Astrocyte (in vitro differentiated cells and primary cell): ENCODE measurements around the gene SIAH2. TPM values are rescaled to one million over a fixed set of nuclear protein-coding genes. Genes with fewer than 3 reads are reported as not detected.

Experiments used
- DNase-seq: peaks from one replicate; pipeline ENCODE4 v3.0.0-alpha.2; 2010; ENCODE audit warnings: low read depth
- FAIRE-seq: peaks from 2 replicates; lab custom pipeline; 2011; peaks lifted over from hg19 to GRCh38; lab: Jason Lieb, UNC
- H2AFZ ChIP-seq: 2 replicates; pipeline ENCODE4 v1.6.0; 2012; ENCODE audit warnings: low read depth, low read length, inconsistent platforms
- H3K27ac ChIP-seq: 2 replicates; pipeline ENCODE4 v1.5.1; 2011; ENCODE audit warnings: low read depth, low read length, inconsistent platforms
- H3K27me3 ChIP-seq: 2 replicates; pipeline ENCODE4 v1.6.0; 2011; ENCODE audit warnings: low read length, inconsistent platforms; ENCODE audit not compliant: insufficient read depth
- H3K36me3 ChIP-seq: 2 replicates; pipeline ENCODE4 v1.5.1; 2011; ENCODE audit warnings: low read length, inconsistent platforms; ENCODE audit not compliant: insufficient read depth
- H3K4me1 ChIP-seq: 2 replicates; pipeline ENCODE4 v1.5.1; 2011; ENCODE audit warnings: low read length, inconsistent platforms; ENCODE audit not compliant: insufficient read depth
- H3K4me2 ChIP-seq: 2 replicates; pipeline ENCODE4 v1.6.0; 2012; ENCODE audit warnings: low read length, inconsistent platforms
- H3K4me3 ChIP-seq: 2 replicates; pipeline ENCODE4 v1.5.1; 2011; ENCODE audit warnings: low read depth, mild to moderate bottlenecking, low read length, inconsistent platforms; ENCODE audit not compliant: insufficient read depth
- H3K79me2 ChIP-seq: 2 replicates; pipeline ENCODE4 v1.6.0; 2012; ENCODE audit warnings: mild to moderate bottlenecking, low read length, inconsistent platforms; ENCODE audit not compliant: insufficient read depth
- H3K9ac ChIP-seq: 2 replicates; pipeline ENCODE4 v1.6.0; 2012; ENCODE audit warnings: mild to moderate bottlenecking, low read length, inconsistent platforms
- H3K9me3 ChIP-seq: 2 replicates; pipeline ENCODE4 v1.5.1; 2012; ENCODE audit warnings: low read depth, mild to moderate bottlenecking, low read length, inconsistent platforms; ENCODE audit not compliant: insufficient read depth
- H4K20me1 ChIP-seq: 2 replicates; pipeline ENCODE4 v1.6.0; 2012; ENCODE audit warnings: low read length, inconsistent platforms; ENCODE audit not compliant: insufficient read depth
- H3K27ac Mint-ChIP-seq: one replicate; pipeline ENCODE4 v1.8.0; 2021; ENCODE audit warnings: mild to moderate bottlenecking, mixed read lengths; ENCODE audit not compliant: unreplicated experiment
- H3K27me3 Mint-ChIP-seq: one replicate; pipeline ENCODE4 v1.8.0; 2021; ENCODE audit warnings: low read depth, mixed read lengths; ENCODE audit not compliant: unreplicated experiment
- H3K36me3 Mint-ChIP-seq: one replicate; pipeline ENCODE4 v1.8.0; 2021; ENCODE audit warnings: low read depth, mixed read lengths; ENCODE audit not compliant: unreplicated experiment
- H3K4me1 Mint-ChIP-seq: one replicate; pipeline ENCODE4 v1.8.0; 2021; ENCODE audit warnings: low read depth, mixed read lengths; ENCODE audit not compliant: unreplicated experiment
- H3K4me3 Mint-ChIP-seq: one replicate; pipeline ENCODE4 v1.8.0; 2021; ENCODE audit warnings: mild to moderate bottlenecking, moderate library complexity, mixed read lengths; ENCODE audit not compliant: unreplicated experiment
- H3K9me3 Mint-ChIP-seq: one replicate; pipeline ENCODE4 v1.8.0; 2021; ENCODE audit warnings: mild to moderate bottlenecking, mixed read lengths; ENCODE audit not compliant: unreplicated experiment
- CTCF ChIP-seq: IDR thresholded peaks from 2 replicates; pipeline ENCODE4 v1.5.1; 2011; ENCODE audit warnings: low read depth, mild to moderate bottlenecking, inconsistent platforms, low read length, moderate library complexity; ENCODE audit not compliant: insufficient read depth
- EZH2 ChIP-seq: IDR thresholded peaks from 2 replicates; pipeline ENCODE4 v1.6.1; 2012; ENCODE audit warnings: mild to moderate bottlenecking, low read length, inconsistent platforms; ENCODE audit not compliant: insufficient read depth
- total RNA-seq: library from RNA; stranded (reverse); gene quantifications from 2 replicates; pipeline ENCODE4 v1.2.1, GENCODE V29; 2021

The SIAH2 gene
- total RNA-seq, 1 donor from 2014 or later = 39.3 TPM

- peaks cover 30% of the 10 kb centered on the region for H3K4me1 ChIP-seq
- no peak for FAIRE-seq
- H3K4me3 ChIP-seq = no peak overlapping the region
- H3K4me2 ChIP-seq = no peak overlapping the region
- TF ChIP-seq CTCF = no peak
- TF ChIP-seq EZH2 = no peak
- H2AFZ ChIP-seq = no peak overlapping the region
- H3K36me3 Mint-ChIP-seq = peaks cover 16% of the 10 kb centered on the region
- no peaks in the 10 kb centered on the region for H3K9me3 ChIP-seq
- peaks cover 54% of the 10 kb centered on the region for H4K20me1 ChIP-seq
- H3K4me1 Mint-ChIP-seq = peaks cover 71% of the 10 kb centered on the region
- H3K9ac ChIP-seq = no peak overlapping the region
- H3K27me3 ChIP-seq = no peaks in the 10 kb centered on the region
- H3K27me3 Mint-ChIP-seq = no peaks in the 10 kb centered on the region
- H3K27ac ChIP-seq = no peak overlapping the region
- DNase-seq = peak; percentile 10
- H3K36me3 ChIP-seq = no peaks in the 10 kb centered on the region
- H3K9me3 Mint-ChIP-seq = no peaks in the 10 kb centered on the region
- no peak overlapping the region for H3K4me3 Mint-ChIP-seq
- H3K27ac Mint-ChIP-seq = peak overlapping the region; percentile 99
- peaks cover 56% of the 10 kb centered on the region for H3K79me2 ChIP-seq
Measured at GRCh38 chr3:150742679-150743078, 20.3 kb downstream of the SIAH2 start.

- no peaks in the 10 kb centered on the region for H3K27me3 ChIP-seq
- peaks cover 50% of the 10 kb centered on the region for H4K20me1 ChIP-seq
- DNase-seq (no peak), FAIRE-seq (no peak)
- no peak overlapping the region for H3K9ac ChIP-seq
- H3K79me2 ChIP-seq = peaks cover 53% of the 10 kb centered on the region
- H3K36me3 ChIP-seq = no peaks in the 10 kb centered on the region
- no peak for TF ChIP-seq EZH2
- no peak for TF ChIP-seq CTCF
- no peak overlapping the region for H3K27ac ChIP-seq
- Mint-ChIP-seq H3K36me3 (peaks cover 16% of the 10 kb centered on the region), H3K4me3 (no peak overlapping the region), H3K4me1 (peaks cover 73% of the 10 kb centered on the region), H3K27ac (peak overlapping the region; percentile 62), H3K27me3 (no peaks in the 10 kb centered on the region), H3K9me3 (no peaks in the 10 kb centered on the region)
- no peaks in the 10 kb centered on the region for H3K9me3 ChIP-seq
- H2AFZ ChIP-seq = no peak overlapping the region
- H3K4me1 ChIP-seq = peaks cover 30% of the 10 kb centered on the region
- no peak overlapping the region for H3K4me3 ChIP-seq
- H3K4me2 ChIP-seq = no peak overlapping the region
Measured at GRCh38 chr3:150742141-150742523, 20.8 kb downstream of the SIAH2 start.

- peaks cover 45% of the 10 kb centered on the region for H4K20me1 ChIP-seq
- no peak overlapping the region for H3K4me2 ChIP-seq
- no peak overlapping the region for H3K4me3 Mint-ChIP-seq
- H3K4me1 Mint-ChIP-seq = peaks cover 73% of the 10 kb centered on the region
- H3K27me3 Mint-ChIP-seq = no peaks in the 10 kb centered on the region
- FAIRE-seq = no peak
- no peak overlapping the region for H3K27ac Mint-ChIP-seq
- peak; percentile 48 for DNase-seq
- H3K27ac ChIP-seq = no peak overlapping the region
- no peak overlapping the region for H3K4me3 ChIP-seq
- H3K27me3 ChIP-seq = no peaks in the 10 kb centered on the region
- H3K9me3 Mint-ChIP-seq = no peaks in the 10 kb centered on the region
- H3K36me3 Mint-ChIP-seq = peaks cover 16% of the 10 kb centered on the region
- no peaks in the 10 kb centered on the region for H3K36me3 ChIP-seq
- TF ChIP-seq EZH2 (no peak), CTCF (no peak)
- peaks cover 47% of the 10 kb centered on the region for H3K79me2 ChIP-seq
- H3K9me3 ChIP-seq = no peaks in the 10 kb centered on the region
- H3K4me1 ChIP-seq = peaks cover 30% of the 10 kb centered on the region
- H2AFZ ChIP-seq = no peak overlapping the region
- H3K9ac ChIP-seq = no peak overlapping the region
Measured at GRCh38 chr3:150741497-150742140, 21.4 kb downstream of the SIAH2 start.
